Spleen (tissue), 7 donors: Measurements from ENCODE around the gene MVK.

ENCODE experiments used
- CTCF ChIP-seq, 11 experiments: fragments of 200-600 bp in 7 of 11; fragments of 450-650 bp in 4 of 11; sonication (generic) in 4 of 11; IDR thresholded peaks in 8 of 11; conservative IDR thresholded peaks in 3 of 11; 1 replicate in 7 of 11; 2 replicates in 4 of 11; pipeline versions ENCODE4 v1.4.0 to v1.8.0; 2016 to 2021; ENCODE audit warnings: antibody characterized with exemption in 11 of 11, inconsistent platforms in 4 of 11, mild to moderate bottlenecking in 1 of 11
- POLR2A ChIP-seq, 3 donors: fragments of 450-650 bp; IDR thresholded peaks; one replicate each; pipeline ENCODE4 v1.5.1; 2017; ENCODE audit warnings: antibody characterized with exemption in 3 of 3, mild to moderate bottlenecking in 1 of 3
- donor health status: DM: no; HTN: no; CAD: no; lungs with moderate emphysema.
- donor health status: DM: no; HTN: no; CAD: no.
- donor health status: DM: no; HTN: no; CAD: no.

- TF ChIP-seq CTCF (IDR thresholded peaks at IDR 0.05 in 8 of 11, conservative IDR thresholded peaks at IDR 0.05 in 3 of 11) (no peak), POLR2A (IDR thresholded peaks at IDR 0.05) (no peak)
These were observed 17.4 kb downstream of the MVK start for GRCh38 chr12:109591041-109591440.
